ENCODE data around the gene ZNF534. TPM values are rescaled to one million over a fixed set of nuclear protein-coding genes. Genes with fewer than 3 reads are reported as not detected.
"Not testable (repeated sequence)": the region's sequence is repeated elsewhere in the genome, so short reads cannot be mapped to it uniquely, and the experiment has no call there.

ZNF534 gene
- total and polyA plus RNA-seq, 2 of the 8 experiments (the other 6 are each of a cell fraction or from before 2014, with no cell fraction given), result not detected

GRCh38 chr19:52500474-52500873 is 71.5 kb downstream of the ZNF534 start:
- not testable (repeated sequence) for H3K27ac ChIP-seq (ENCODE audit: low read depth, low read length); H3K36me3 ChIP-seq (ENCODE audit: control insufficient read depth in 2 of 4, insufficient read depth in 4 of 4, low read length in 3 of 4); H3K4me3 ChIP-seq (ENCODE audit: extremely low read depth in 1 of 4, insufficient read depth in 2 of 4, low read depth in 3 of 4, low read length in 4 of 4); DNase-seq (ENCODE audit: low read depth in 1 of 2, low spot score in 2 of 2); H3K79me2 ChIP-seq (ENCODE audit: control insufficient read depth in 1 of 2, insufficient read depth in 2 of 2, low read length in 2 of 2); H4K20me1 ChIP-seq (replicated peaks in 1 of 2; ENCODE audit: control insufficient read depth in 1 of 2, insufficient read depth in 2 of 2, low read length in 2 of 2); H3K14ac ChIP-seq (ENCODE audit: insufficient read length); H2BK15ac ChIP-seq (ENCODE audit: low read length); H2BK20ac ChIP-seq (ENCODE audit: low read length); H3K9ac ChIP-seq (replicated peaks in 1 of 4; ENCODE audit: extremely low read depth in 1 of 4, low read depth in 3 of 4, low read length in 3 of 4); H2BK12ac ChIP-seq (ENCODE audit: low read depth, low read length); H2BK5ac ChIP-seq (ENCODE audit: low read depth, low read length); H4K8ac ChIP-seq (ENCODE audit: extremely low read depth, insufficient read depth, low read length); H2AK5ac ChIP-seq (ENCODE audit: low read depth, low read length); H3K79me1 ChIP-seq (ENCODE audit: low read depth, low read length); H3K18ac ChIP-seq (ENCODE audit: extremely low read depth, low read length); H3K9me3 ChIP-seq (ENCODE audit: insufficient read depth in 2 of 2, low read depth in 1 of 2, low read length in 1 of 2); H3K4me1 ChIP-seq (replicated peaks in 1 of 4; ENCODE audit: control insufficient read depth in 3 of 4, insufficient read depth in 4 of 4, low read length in 3 of 4); H3K23ac ChIP-seq (ENCODE audit: insufficient read length); H4K91ac ChIP-seq (replicated peaks; ENCODE audit: insufficient read length, low read length); H3K56ac ChIP-seq (replicated peaks; ENCODE audit: insufficient read length, low read depth, low read length); H2BK120ac ChIP-seq (replicated peaks; ENCODE audit: low read depth, low read length); H2AFZ ChIP-seq (ENCODE audit: low read length); H3K23me2 ChIP-seq (ENCODE audit: low read depth, low read length); H3K4ac ChIP-seq (replicated peaks; ENCODE audit: insufficient read length, low read depth, low read length); H4K5ac ChIP-seq (ENCODE audit: insufficient read length, low read depth, low read length)
- H3K4me2 ChIP-seq (ENCODE audit: insufficient read depth in 1 of 2, low read depth in 2 of 2, low read length in 2 of 2), result peak overlapping the region in 1 of 2 experiments; percentile 2; a peak in 1 of 4 replicates
- FAIRE-seq, result peak; percentile 65
- CTCF ChIA-PET (ENCODE audit: partially characterized antibody), result interaction anchor here (0.5 to 1.2 kb wide), 3 partner anchors 13 to 101 kb away, joined by 3 to 4 read pairs (median 4); no protein-coding TSS in a partner anchor
- 24% methylated on average over 3 of the region's 3 CpGs; no CpG with 5 or more reads in 1 of the 2 experiments for WGBS, 2 experiments (ENCODE audit: extremely low coverage in 1 of 2, insufficient coverage in 1 of 2, insufficient read length in 1 of 2, insufficient replicate concordance in 2 of 2, low coverage in 1 of 2, low lambda C conversion rate in 2 of 2, missing lambda C conversion rate in 1 of 2)
- H3K27me3 ChIP-seq (replicated peaks in 1 of 4; ENCODE audit: control insufficient read depth in 3 of 4, extremely low read depth in 1 of 4, insufficient read depth in 3 of 4, low read length in 3 of 4), result peaks cover 3 to 35% (median 27%) of the 10 kb centered on the region in 4 experiments
- POLR2A ChIA-PET (ENCODE audit: partially characterized antibody), result interaction anchor here (0.9 kb wide), 1 partner anchor 102 kb away, joined by 3 read pairs; no protein-coding TSS in a partner anchor
- TF ChIP-seq NANOG (IDR thresholded peaks at IDR 0.05; ENCODE audit: insufficient read depth, low read depth, low read length, poor library complexity, severe bottlenecking), result peak; percentile 90
- peak; percentile 49; the same call in 1 of the 2 replicates for TF ChIP-seq POLR2AphosphoS5 (IDR thresholded peaks at IDR 0.05; ENCODE audit: low read depth, low read length)
- peak; percentile 94 for TF ChIP-seq RXRA (IDR thresholded peaks at IDR 0.05; ENCODE audit: insufficient read depth, low read depth, low read length)
- TF ChIP-seq TCF12 (IDR thresholded peaks at IDR 0.05; ENCODE audit: low read depth, low read length), result 0 out of 2 replicates have a peak, but pooled peaks have one; percentile 25

Measured in H1 (cell line).